Fibroblast of lung (primary cell): Measurements from ENCODE around the gene ACOD1. TPM values are rescaled to one million over a fixed set of nuclear protein-coding genes. Genes with fewer than 3 reads are reported as not detected.

Experiments
- DNase-seq, 2 donors: peaks; one replicate each; pipeline versions ENCODE4 v3.0.0 to v3.0.0-alpha.2; 2010; ENCODE audit warnings: low read depth in 2 of 2
- H2AFZ ChIP-seq: 2 replicates; pipeline ENCODE4 v1.5.1; 2012; ENCODE audit warnings: low read length, control low read depth, inconsistent platforms
- H3K27ac ChIP-seq: 2 replicates; pipeline ENCODE4 v1.5.1; 2011; ENCODE audit warnings: low read length, control low read depth; ENCODE audit not compliant: insufficient read depth
- H3K27me3 ChIP-seq: 2 replicates; pipeline ENCODE4 v1.5.1; 2011; ENCODE audit warnings: mild to moderate bottlenecking, low read length; ENCODE audit not compliant: control insufficient read depth, insufficient read depth
- H3K36me3 ChIP-seq: 2 replicates; pipeline ENCODE4 v1.5.1; 2011; ENCODE audit warnings: low read length; ENCODE audit not compliant: control insufficient read depth, insufficient read depth
- H3K4me1 ChIP-seq: 2 replicates; pipeline ENCODE4 v1.5.1; 2011; ENCODE audit warnings: low read length; ENCODE audit not compliant: control insufficient read depth, insufficient read depth; ENCODE audit errors: extremely low read depth
- H3K4me2 ChIP-seq: 2 replicates; pipeline ENCODE4 v1.5.1; 2011; ENCODE audit warnings: low read length, control low read depth; ENCODE audit not compliant: insufficient read depth; ENCODE audit errors: extremely low read depth
- H3K4me3 ChIP-seq, 4 experiments: fragments of 200-600 bp in 1 of 4; sonication (generic) in 1 of 4; replicated peaks in 1 of 4; 2 replicates each; pipeline ENCODE4 v1.5.1; 2011 to 2016; ENCODE audit warnings: low read length in 4 of 4, low read depth in 3 of 4, mild to moderate bottlenecking in 3 of 4, control low read depth in 2 of 4, inconsistent platforms in 1 of 4, mixed read lengths in 1 of 4; ENCODE audit not compliant: insufficient read depth in 1 of 4; ENCODE audit errors: control extremely low read depth in 1 of 4
- H3K79me2 ChIP-seq: 2 replicates; pipeline ENCODE4 v1.5.1; 2012; ENCODE audit warnings: mild to moderate bottlenecking, low read length, inconsistent platforms; ENCODE audit not compliant: control insufficient read depth, insufficient read depth
- H3K9ac ChIP-seq: 2 replicates; pipeline ENCODE4 v1.5.1; 2011; ENCODE audit warnings: mild to moderate bottlenecking, low read length, control low read depth; ENCODE audit not compliant: insufficient read depth
- H3K9me3 ChIP-seq: 2 replicates; pipeline ENCODE4 v1.5.1; 2012; ENCODE audit warnings: low read depth, low read length; ENCODE audit not compliant: control insufficient read depth, insufficient read depth
- H4K20me1 ChIP-seq: 2 replicates; pipeline ENCODE4 v1.5.1; 2011; ENCODE audit warnings: low read length; ENCODE audit not compliant: control insufficient read depth, insufficient read depth; ENCODE audit errors: extremely low read depth
- CTCF ChIP-seq, 2 donors: IDR thresholded peaks in 1 of 2; conservative IDR thresholded peaks in 1 of 2; 1 replicate in 1 of 2; 2 replicates in 1 of 2; pipeline ENCODE4 v1.5.1; 2011 to 2012; ENCODE audit warnings: low read length in 2 of 2, control low read depth in 1 of 2, inconsistent platforms in 1 of 2, low read depth in 1 of 2, mild to moderate bottlenecking in 1 of 2
- EZH2 ChIP-seq: IDR thresholded peaks from 2 replicates; pipeline ENCODE4 v1.5.1; 2012; ENCODE audit warnings: low read length, control low read depth, mild to moderate bottlenecking; ENCODE audit errors: missing control alignments
- polyA plus RNA-seq, 2 donors: library from polyadenylated mRNA; depleted of rRNA in 1 of 2; stranded (reverse) in 1 of 2; unstranded in 1 of 2; fragments of >200 nt; gene quantifications; 2 replicates each; pipeline ENCODE4 v1.2.1, GENCODE V29; 2011 to 2012; ENCODE audit warnings: missing spikeins in 1 of 2
- total RNA-seq: library from RNA; depleted of rRNA; stranded (reverse); fragments of >200 nt; gene quantifications from 2 replicates; pipeline ENCODE4 v1.2.1, GENCODE V29; 2014

Gene ACOD1
- total and polyA plus RNA-seq, 2 donors (not counting 1 experiment from before 2014, with no cell fraction given): not detected

- no peak overlapping the region for H3K4me2 ChIP-seq
- H3K79me2 ChIP-seq: no peaks in the 10 kb centered on the region
- H3K27me3 ChIP-seq: no peaks in the 10 kb centered on the region
- no peaks in the 10 kb centered on the region for H4K20me1 ChIP-seq
- H3K9ac ChIP-seq: no peak overlapping the region
- no peaks in the 10 kb centered on the region for H3K36me3 ChIP-seq
- no peaks in the 10 kb centered on the region for H3K9me3 ChIP-seq
- H2AFZ ChIP-seq: no peak overlapping the region
- H3K27ac ChIP-seq: no peak overlapping the region
- TF ChIP-seq EZH2: no peak
- TF ChIP-seq CTCF (conservative IDR thresholded peaks at IDR 0.05 in 1 of 2, IDR thresholded peaks at IDR 0.05 in 1 of 2; ENCODE audit: low read depth in 1 of 2, low read length in 2 of 2): no peak
- peak; percentile 69 to 88 for DNase-seq
- H3K4me3 ChIP-seq: no peak overlapping the region
- peaks cover 8% of the 10 kb centered on the region for H3K4me1 ChIP-seq
Measured at GRCh38 chr13:76944456-76944855, 3.9 kb upstream of the ACOD1 start.

GRCh38 chr13:76950101-76950500, 1.8 kb downstream of the ACOD1 start:
- Histone ChIP-seq H3K9me3 (no peaks in the 10 kb centered on the region), H4K20me1 (no peaks in the 10 kb centered on the region), H3K79me2 (no peaks in the 10 kb centered on the region), H3K4me3 (no peak overlapping the region), H3K27ac (no peak overlapping the region), H3K36me3 (no peaks in the 10 kb centered on the region), H3K4me2 (no peak overlapping the region), H2AFZ (no peak overlapping the region), H3K27me3 (no peaks in the 10 kb centered on the region), H3K4me1 (peaks cover 2% of the 10 kb centered on the region), H3K9ac (no peak overlapping the region)
- TF ChIP-seq CTCF (conservative IDR thresholded peaks at IDR 0.05 in 1 of 2, IDR thresholded peaks at IDR 0.05 in 1 of 2; ENCODE audit: low read depth in 1 of 2, low read length in 2 of 2) (no peak), EZH2 (no peak)
- DNase-seq: no peak

- no peaks in the 10 kb centered on the region for H4K20me1 ChIP-seq
- H3K4me1 ChIP-seq: no peaks in the 10 kb centered on the region
- DNase-seq: no peak
- H3K79me2 ChIP-seq: no peaks in the 10 kb centered on the region
- H3K27me3 ChIP-seq: no peaks in the 10 kb centered on the region
- no peak overlapping the region for H2AFZ ChIP-seq
- no peak overlapping the region for H3K9ac ChIP-seq
- no peak overlapping the region for H3K27ac ChIP-seq
- no peaks in the 10 kb centered on the region for H3K9me3 ChIP-seq
- no peak overlapping the region for H3K4me3 ChIP-seq
- H3K4me2 ChIP-seq: no peak overlapping the region
- no peak for TF ChIP-seq CTCF (conservative IDR thresholded peaks at IDR 0.05 in 1 of 2, IDR thresholded peaks at IDR 0.05 in 1 of 2; ENCODE audit: low read depth in 1 of 2, low read length in 2 of 2)
- no peak for TF ChIP-seq EZH2
- H3K36me3 ChIP-seq: no peaks in the 10 kb centered on the region
Measured at GRCh38 chr13:76953968-76954367, 5.7 kb downstream of the ACOD1 start.
